HepG2 (cell line): Measurements from ENCODE around the gene BORCS5. TPM values are rescaled to one million over a fixed set of nuclear protein-coding genes. Genes with fewer than 3 reads are reported as not detected.

ENCODE experiments used
- ATAC-seq: fragments of 200-7000 bp; cut with Tn5 transposase; 3 replicates; pipeline ENCODE4 v1.9.1; 2020; ENCODE audit warnings: mild to moderate bottlenecking, moderate library complexity
- BruUV-seq: library from RNA; stranded (reverse); fragments of 400-500 nt; replicated peaks from 2 replicates; lab custom pipeline; 2021; lab: Mats Ljungman, UMichigan
- CTCF ChIA-PET: fragments of 300-600 bp; formaldehyde crosslinking; extraction: SDS; loops from one replicate; lab custom pipeline; 2021; ENCODE audit warnings: low total read pairs, inconsistent platforms, low intra/inter-chr PET ratio; lab: Yijun Ruan, JAX
- POLR2A ChIA-PET: fragments of 350-600 bp; sonication (Branson Sonifier 250); formaldehyde crosslinking; loops from one replicate; lab custom pipeline; 2020; ENCODE audit warnings: antibody characterized with exemption, inconsistent platforms; lab: Yijun Ruan, JAX
- DNase-seq: peaks from one replicate; pipeline ENCODE4 v3.0.0-alpha.2; 2015; ENCODE audit warnings: low spot score
- FAIRE-seq: peaks from 3 replicates; lab custom pipeline; 2011; peaks lifted over from hg19 to GRCh38; lab: Jason Lieb, UNC
- H2AFZ ChIP-seq: one replicate; pipeline ENCODE4 v1.6.1; 2011; ENCODE audit warnings: low read length, inconsistent platforms
- H3K27ac ChIP-seq: fragments of 300-600 bp; 3 replicates; pipeline ENCODE4 v1.8.0; 2011; ENCODE audit warnings: mixed run types, mild to moderate bottlenecking, mixed read lengths, low read length, inconsistent platforms; ENCODE audit not compliant: insufficient read depth; ENCODE audit errors: extremely low read length
- H3K27me3 ChIP-seq, 2 experiments: fragments of 200-600 bp in 1 of 2; 2 replicates in 1 of 2; 3 replicates in 1 of 2; pipeline versions ENCODE4 v1.6.0 to v1.8.0; 2011; ENCODE audit warnings: low read length in 2 of 2, mild to moderate bottlenecking in 2 of 2, moderate library complexity in 2 of 2, inconsistent platforms in 1 of 2; ENCODE audit not compliant: insufficient read depth in 2 of 2, control insufficient read depth in 1 of 2
- H3K36me3 ChIP-seq, 2 experiments: fragments of 200-600 bp in 1 of 2; replicated peaks in 1 of 2; 2 replicates in 1 of 2; 3 replicates in 1 of 2; pipeline versions ENCODE4 v1.5.1 to v1.8.0; 2011; ENCODE audit warnings: low read length in 2 of 2, inconsistent platforms in 1 of 2; ENCODE audit not compliant: insufficient read depth in 2 of 2, control insufficient read depth in 1 of 2
- H3K4me1 ChIP-seq: 2 replicates; pipeline ENCODE4 v1.5.1; 2012; ENCODE audit warnings: low read length, inconsistent platforms; ENCODE audit not compliant: insufficient read depth
- H3K4me2 ChIP-seq: 2 replicates; pipeline ENCODE4 v1.6.0; 2011; ENCODE audit warnings: low read depth, low read length, inconsistent platforms
- H3K4me3 ChIP-seq, 3 experiments: fragments of 200-600 bp in 1 of 3; sonication (generic), shearing (Covaris generic) in 1 of 3; replicated peaks in 1 of 3; 2 replicates each; pipeline ENCODE4 v1.5.1; 2011 to 2016; ENCODE audit warnings: low read length in 3 of 3, inconsistent platforms in 2 of 3, low read depth in 2 of 3, mild to moderate bottlenecking in 2 of 3, control low read depth in 1 of 3, mixed read lengths in 1 of 3; ENCODE audit not compliant: insufficient read depth in 1 of 3
- H3K79me2 ChIP-seq: one replicate; pipeline ENCODE4 v1.6.1; 2011; ENCODE audit warnings: low read length, inconsistent platforms; ENCODE audit not compliant: insufficient read depth
- H3K9ac ChIP-seq: 2 replicates; pipeline ENCODE4 v1.6.0; 2011; ENCODE audit warnings: mild to moderate bottlenecking, low read depth, low read length, inconsistent platforms; ENCODE audit not compliant: insufficient read depth
- H3K9me3 ChIP-seq: 2 replicates; pipeline ENCODE4 v1.5.1; 2012; ENCODE audit warnings: mild to moderate bottlenecking, low read length
- H4K20me1 ChIP-seq: 2 replicates; pipeline ENCODE4 v1.6.0; 2011; ENCODE audit warnings: inconsistent platforms, mild to moderate bottlenecking, low read length, moderate library complexity; ENCODE audit not compliant: insufficient read depth
- AGO1 ChIP-seq: fragments of 200-400 bp; formaldehyde crosslinking; IDR thresholded peaks from 2 replicates; pipeline ENCODE4 v1.6.1; 2017; ENCODE audit warnings: mild to moderate bottlenecking, low read depth, low read length, moderate library complexity; ENCODE audit not compliant: poor library complexity, severe bottlenecking
- ATRX ChIP-seq: sonication (generic); formaldehyde crosslinking; IDR thresholded peaks from 2 replicates; pipeline ENCODE4 v1.4.0; 2020; ENCODE audit warnings: missing genetic modification reagents, borderline replicate concordance
- CSRNP1 ChIP-seq: sonication (generic); formaldehyde crosslinking; IDR thresholded peaks from 2 replicates; pipeline ENCODE4 v1.8.1; 2023; ENCODE audit warnings: mild to moderate bottlenecking, missing genetic modification reagents
- FOXK1 ChIP-seq: sonication (generic); formaldehyde crosslinking; IDR thresholded peaks from 2 replicates; pipeline ENCODE4 v1.4.0; 2020; ENCODE audit warnings: low read depth, missing genetic modification reagents, borderline replicate concordance
- GLI4 ChIP-seq: sonication (generic); formaldehyde crosslinking; IDR thresholded peaks from 2 replicates; pipeline ENCODE4 v1.5.1; 2020; ENCODE audit warnings: missing genetic modification reagents, mild to moderate bottlenecking, moderate library complexity, borderline replicate concordance
- IKZF4 ChIP-seq: sonication (generic); formaldehyde crosslinking; IDR thresholded peaks from 2 replicates; pipeline ENCODE4 v1.5.1; 2020; ENCODE audit warnings: borderline replicate concordance, mild to moderate bottlenecking, low read depth, missing genetic modification reagents; ENCODE audit errors: not compliant biosample characterization
- KLF6 ChIP-seq: IDR thresholded peaks from 2 replicates; pipeline ENCODE4 v1.8.0; 2016; ENCODE audit warnings: missing biosample characterization, missing genetic modification reagents
- NPAS2 ChIP-seq: sonication (generic); formaldehyde crosslinking; IDR thresholded peaks from 2 replicates; pipeline ENCODE4 v1.8.0; 2022; ENCODE audit warnings: mild to moderate bottlenecking, missing genetic modification reagents, borderline replicate concordance
- PAWR ChIP-seq: sonication (generic); formaldehyde crosslinking; IDR thresholded peaks from 2 replicates; pipeline ENCODE4 v1.4.0; 2020; ENCODE audit warnings: missing genetic modification reagents, mild to moderate bottlenecking, borderline replicate concordance
- RAD51 ChIP-seq: fragments of 450-650 bp; IDR thresholded peaks from 2 replicates; pipeline ENCODE4 v1.6.1; 2016; ENCODE audit warnings: borderline replicate concordance
- RXRA ChIP-seq: sonication (generic); formaldehyde crosslinking; IDR thresholded peaks from 2 replicates; pipeline ENCODE4 v1.5.1; 2020; ENCODE audit warnings: missing genetic modification reagents
- SALL1 ChIP-seq: sonication (generic); formaldehyde crosslinking; IDR thresholded peaks from 2 replicates; pipeline ENCODE4 v1.8.0; 2022; ENCODE audit warnings: mild to moderate bottlenecking, missing genetic modification reagents
- SP1 ChIP-seq, 2 experiments: fragments of 450-650 bp in 1 of 2; sonication (generic) in 1 of 2; formaldehyde crosslinking in 1 of 2; IDR thresholded peaks; 2 replicates each; pipeline versions ENCODE4 v1.4.0 to v1.6.1; 2016 to 2020; ENCODE audit warnings: missing genetic modification reagents in 1 of 2
- SRF ChIP-seq: IDR thresholded peaks from 2 replicates; pipeline ENCODE4 v1.6.1; 2011; ENCODE audit warnings: mild to moderate bottlenecking, low read depth, low read length, moderate library complexity
- ZBTB3 ChIP-seq: sonication (generic); formaldehyde crosslinking; IDR thresholded peaks from 2 replicates; pipeline ENCODE4 v1.4.0; 2020; ENCODE audit warnings: low read depth, mild to moderate bottlenecking, moderate library complexity, missing genetic modification reagents, borderline replicate concordance
- ZC3H13 ChIP-seq: sonication (generic); formaldehyde crosslinking; IDR thresholded peaks from 2 replicates; pipeline ENCODE4 v1.8.1; 2023; ENCODE audit warnings: mild to moderate bottlenecking, missing genetic modification reagents, moderate library complexity
- ZFX ChIP-seq: sonication (generic); formaldehyde crosslinking; IDR thresholded peaks from 2 replicates; pipeline ENCODE4 v1.4.0; 2020; ENCODE audit warnings: mild to moderate bottlenecking, low read depth, missing genetic modification reagents, moderate library complexity
- ZIK1 ChIP-seq: sonication (generic); formaldehyde crosslinking; IDR thresholded peaks from 2 replicates; pipeline ENCODE4 v1.5.0; 2020; ENCODE audit warnings: mild to moderate bottlenecking, low read depth, missing genetic modification reagents, borderline replicate concordance
- ZNF251 ChIP-seq: sonication (generic); formaldehyde crosslinking; IDR thresholded peaks from 2 replicates; pipeline ENCODE4 v1.9.0; 2021; ENCODE audit warnings: mild to moderate bottlenecking, missing genetic modification reagents
- ZNF253 ChIP-seq: sonication (generic); formaldehyde crosslinking; IDR thresholded peaks from 2 replicates; pipeline ENCODE4 v1.8.0; 2022; ENCODE audit warnings: mild to moderate bottlenecking, missing genetic modification reagents, borderline replicate concordance
- ZNF260 ChIP-seq: sonication (generic); formaldehyde crosslinking; IDR thresholded peaks from 2 replicates; pipeline ENCODE4 v1.4.0; 2020; ENCODE audit warnings: missing genetic modification reagents, low read depth, mild to moderate bottlenecking, borderline replicate concordance
- ZNF558 ChIP-seq: sonication (generic); formaldehyde crosslinking; IDR thresholded peaks from 2 replicates; pipeline ENCODE4 v1.9.0; 2022; ENCODE audit warnings: mild to moderate bottlenecking, missing genetic modification reagents, borderline replicate concordance
- WGBS: methylation state at CpG from one replicate; pipeline ENCODE4 v1.1.6; 2017; ENCODE audit warnings: low lambda C conversion rate; 5-methylcytosine and 5-hydroxymethylcytosine counted together
- in situ Hi-C: cut with HindIII; loops from 2 replicates; pipeline ENCODE4 v1.10.0; 2017; ENCODE audit warnings: low pct_unique_long_range_greater_than_20kb; ENCODE audit not compliant: extremely low pct_ligation_motif_present
- intact Hi-C: fragments of 100-400 bp; cut with micrococcal nuclease; formaldehyde crosslinking; loops from one replicate; pipeline ENCODE4 v1.10.0; 2022; ENCODE audit not compliant: unreplicated experiment
- polyA plus RNA-seq, 8 experiments: library from polyadenylated mRNA; depleted of rRNA in 3 of 8; stranded (reverse) in 7 of 8; unstranded in 1 of 8; fragments of >200 nt; fragmentation: Illumina TruSeq in 4 of 8; extraction: Trizol in 4 of 8; gene quantifications; 2 replicates each; pipeline versions ENCODE4 v1.2.1 to v1.2.3, GENCODE V29; 2011 to 2016; ENCODE audit warnings: low read depth in 4 of 8, missing spikeins in 1 of 8, mixed read lengths in 1 of 8; ENCODE audit not compliant: insufficient read depth in 1 of 8
- total RNA-seq, 5 experiments: library from RNA; depleted of rRNA; stranded (reverse); fragments of >200 nt; fragmentation: Illumina TruSeq; extraction: Trizol; gene quantifications; 2 replicates each; pipeline ENCODE4 v1.2.3, GENCODE V29; 2016; ENCODE audit warnings: low read depth in 1 of 5
- TF ChIP-seq, protein P1 (sequence below): sonication (generic); formaldehyde crosslinking; IDR thresholded peaks from 2 replicates; pipeline ENCODE4 v1.4.0; 2020; ENCODE audit warnings: mild to moderate bottlenecking, missing genetic modification reagents

Gene BORCS5
- total and polyA plus RNA-seq, 2 of the 13 experiments (the other 11 are each of a cell fraction or from before 2014, with no cell fraction given): 3.9 to 4.7 TPM

DNA sequence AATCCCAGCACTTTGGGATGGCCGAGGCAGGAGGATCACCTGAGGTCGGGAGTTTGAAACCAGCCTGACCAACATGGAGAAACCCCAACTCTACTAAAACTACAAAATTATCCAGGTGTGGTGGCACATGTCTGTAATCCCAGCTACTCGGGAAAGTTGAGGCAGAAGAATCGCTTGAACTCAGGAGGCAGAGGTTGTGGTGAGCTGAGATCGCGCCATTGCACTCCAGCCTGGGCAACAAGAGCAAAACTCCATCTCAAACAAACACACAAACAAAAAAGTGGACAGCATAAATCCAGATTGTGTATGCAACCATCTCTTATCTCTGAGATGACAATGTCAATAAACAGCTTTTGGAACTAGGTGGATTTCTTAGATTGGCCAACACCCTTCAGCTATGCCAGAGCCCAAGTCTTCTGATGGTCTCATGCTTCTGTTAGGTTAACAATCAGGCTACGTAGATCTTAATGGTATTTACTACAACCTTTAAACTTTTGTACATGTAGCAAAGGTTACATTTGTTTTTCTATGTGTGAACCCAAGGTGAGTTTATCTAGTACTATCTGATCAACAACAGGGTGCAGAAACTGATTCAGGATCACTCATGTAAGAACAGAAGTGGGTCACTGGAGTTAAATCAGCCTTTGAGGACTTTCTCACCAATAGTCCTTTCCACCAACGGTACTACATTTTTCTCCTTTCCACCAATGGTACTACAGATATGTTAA lies 132.1 kb downstream of the BORCS5 start:
- BruUV-seq: no TSS peak
- Histone ChIP-seq H3K79me2 (peaks cover 35% of the 10 kb centered on the region), H3K4me2 (no peak overlapping the region; the same call in 1 of the 2 replicates), H4K20me1 (no peaks in the 10 kb centered on the region), H3K4me3 (no peak overlapping the region), H3K27ac (peak overlapping the region; percentile 70), H3K36me3 (peaks cover 11 to 49% of the 10 kb centered on the region in 2 experiments; a peak in 4 of 5 replicates), H2AFZ (no peak overlapping the region), H3K9ac (no peak overlapping the region), H3K27me3 (no peaks in the 10 kb centered on the region), H3K4me1 (peaks cover 70% of the 10 kb centered on the region), H3K9me3 (no peaks in the 10 kb centered on the region)
- in situ Hi-C loops: no loop called here
- ChIA-PET CTCF (no interaction called here), POLR2A (no interaction called here)
- intact Hi-C loops: loop anchor here (5.0 kb wide), 1 partner anchor 112 kb away; no protein-coding TSS in a partner anchor
- ATAC-seq (peak; percentile 85), FAIRE-seq (peak; percentile 69), DNase-seq (peak; percentile 77)
- 70% methylated on average over 8 of the region's 8 CpGs for WGBS
- TF ChIP-seq AGO1: no peak
- no peak for TF ChIP-seq ZNF253
- TF ChIP-seq SRF: no peak
- TF ChIP-seq, protein P1, sequence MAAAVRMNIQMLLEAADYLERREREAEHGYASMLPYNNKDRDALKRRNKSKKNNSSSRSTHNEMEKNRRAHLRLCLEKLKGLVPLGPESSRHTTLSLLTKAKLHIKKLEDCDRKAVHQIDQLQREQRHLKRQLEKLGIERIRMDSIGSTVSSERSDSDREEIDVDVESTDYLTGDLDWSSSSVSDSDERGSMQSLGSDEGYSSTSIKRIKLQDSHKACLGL (CRISPR knock-in tag): no peak
- TF ChIP-seq GLI4 (CRISPR knock-in tag): no peak
- TF ChIP-seq RXRA (CRISPR knock-in tag): no peak; the same call in 1 of the 2 replicates
- TF ChIP-seq SALL1: peak; percentile 89
- no peak for TF ChIP-seq ATRX
- TF ChIP-seq ZNF251 (CRISPR knock-in tag): no peak
- TF ChIP-seq NPAS2: no peak
- no peak for TF ChIP-seq SP1 (IDR thresholded peaks at IDR 0.05)
- no peak for TF ChIP-seq SP1 (CRISPR knock-in tag; IDR thresholded peaks at IDR 0.05)
- TF ChIP-seq ZIK1 (CRISPR knock-in tag): no peak
- TF ChIP-seq KLF6 (CRISPR knock-in tag): no peak
- peak; percentile 49; the same call in 1 of the 2 replicates for TF ChIP-seq FOXK1
- TF ChIP-seq IKZF4 (CRISPR knock-in tag): no peak
- no peak for TF ChIP-seq ZFX (CRISPR knock-in tag)
- TF ChIP-seq ZC3H13 (CRISPR knock-in tag): no peak
- no peak for TF ChIP-seq PAWR (CRISPR knock-in tag)
- TF ChIP-seq ZNF558 (CRISPR knock-in tag): no peak
- TF ChIP-seq RAD51: no peak
- no peak for TF ChIP-seq ZBTB3 (CRISPR knock-in tag)
- TF ChIP-seq ZNF260: no peak
- no peak for TF ChIP-seq CSRNP1
